ENCODE results near the gene SPP1.
"Not testable (repeated sequence)": the region's sequence is repeated elsewhere in the genome, so short reads cannot be mapped to it uniquely, and the experiment has no call there.

Gene SPP1

DNA sequence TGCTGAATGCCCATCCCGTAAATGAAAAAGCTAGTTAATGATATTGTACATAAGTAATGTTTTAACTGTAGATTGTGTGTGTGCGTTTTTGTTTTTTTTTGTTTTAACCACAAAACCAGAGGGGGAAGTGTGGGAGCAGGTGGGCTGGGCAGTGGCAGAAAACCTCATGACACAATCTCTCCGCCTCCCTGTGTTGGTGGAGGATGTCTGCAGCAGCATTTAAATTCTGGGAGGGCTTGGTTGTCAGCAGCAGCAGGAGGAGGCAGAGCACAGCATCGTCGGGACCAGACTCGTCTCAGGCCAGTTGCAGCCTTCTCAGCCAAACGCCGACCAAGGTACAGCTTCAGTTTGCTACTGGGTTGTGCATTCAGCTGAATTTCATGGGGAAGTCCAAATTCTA lies at the start of gene SPP1:
TSS of gene SPP1 (plus strand) at position 249 of the 400 bp plus-strand sequence. CDS start 1,182 bp downstream, outside the sequence.
- DNase-seq (ENCODE audit: low read depth in 3 of 3): peak in 2 of 3 donors; percentile 9

- DNase-seq (ENCODE audit: low read depth in 3 of 3): no peak
Measured at GRCh38 chr4:87926554-87927098, 48.9 kb upstream of the SPP1 start.

- no peak for DNase-seq (ENCODE audit: low read depth in 3 of 3)
Measured at GRCh38 chr4:87930629-87931028, 44.9 kb upstream of the SPP1 start.

DNA sequence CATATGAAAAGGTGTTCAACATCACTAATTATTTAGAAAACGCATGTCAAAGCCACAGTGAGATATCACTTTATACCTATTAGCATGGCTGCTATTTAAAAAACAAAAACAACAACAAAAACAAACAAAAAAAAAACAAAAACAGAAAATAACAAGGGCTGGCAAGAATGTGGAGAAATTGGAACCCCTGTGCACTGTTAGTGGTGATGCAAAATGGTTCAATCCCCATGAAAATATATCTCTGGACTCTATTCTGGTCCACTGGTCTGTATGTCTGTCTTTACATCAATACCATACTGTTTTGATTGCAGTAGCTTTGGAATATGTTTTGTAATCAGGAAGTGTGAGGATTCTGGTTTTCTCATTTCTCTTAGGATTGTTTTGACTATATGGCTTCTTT lies 43.6 kb upstream of the SPP1 start:
- no peak for DNase-seq (ENCODE audit: low read depth in 3 of 3)

- no peak for DNase-seq (ENCODE audit: low read depth in 3 of 3)
Measured at GRCh38 chr4:87932718-87933141, 42.8 kb upstream of the SPP1 start.

DNA sequence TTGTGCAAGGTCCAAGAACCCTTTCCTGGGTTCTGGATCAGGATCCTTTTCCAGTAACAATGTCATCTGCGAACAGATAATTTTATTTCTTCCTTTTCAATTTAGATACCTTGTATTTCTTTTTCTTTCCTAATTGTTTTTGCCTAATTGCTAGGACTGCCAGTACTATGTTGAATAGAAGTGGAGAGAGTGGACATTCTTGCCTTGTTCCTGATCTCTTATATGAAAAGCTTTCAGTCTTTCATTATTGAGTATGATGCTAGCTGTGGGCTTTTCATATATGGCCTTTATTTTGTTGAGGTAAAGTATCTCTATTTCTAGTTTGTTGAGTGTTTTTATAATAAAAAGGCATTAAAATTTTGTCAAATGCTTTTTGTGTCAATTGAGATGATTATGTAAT lies 42.2 kb upstream of the SPP1 start:
- DNase-seq (ENCODE audit: low read depth in 3 of 3): no peak

GRCh38 chr4:87934157-87934704 lies 41.3 kb upstream of the SPP1 start:
- DNase-seq (ENCODE audit: low read depth in 3 of 3): no peak

GRCh38 chr4:87934973-87935372 lies 40.5 kb upstream of the SPP1 start:
- DNase-seq (ENCODE audit: low read depth in 3 of 3): no peak

DNA sequence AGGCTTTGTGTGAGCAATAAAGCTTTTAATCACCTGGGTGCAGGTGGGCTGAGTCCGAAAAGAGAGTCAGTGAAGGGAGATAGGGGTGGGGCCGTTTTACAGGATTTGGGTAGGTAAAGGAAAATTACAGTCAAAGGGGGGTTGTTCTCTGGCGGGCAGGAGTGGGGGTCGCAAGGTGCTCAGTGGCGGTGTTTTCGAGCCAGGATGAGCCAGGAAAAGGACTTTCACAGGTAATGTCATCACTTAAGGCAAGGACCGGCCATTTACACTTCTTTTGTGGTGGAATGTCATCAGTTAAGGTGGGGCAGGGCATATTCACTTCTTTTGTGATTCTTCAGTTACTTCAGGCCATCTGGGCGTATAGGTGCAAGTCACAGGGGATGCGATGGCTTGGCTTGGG lies 39.6 kb upstream of the SPP1 start:
- DNase-seq (ENCODE audit: low read depth in 3 of 3): not testable (repeated sequence)

DNA sequence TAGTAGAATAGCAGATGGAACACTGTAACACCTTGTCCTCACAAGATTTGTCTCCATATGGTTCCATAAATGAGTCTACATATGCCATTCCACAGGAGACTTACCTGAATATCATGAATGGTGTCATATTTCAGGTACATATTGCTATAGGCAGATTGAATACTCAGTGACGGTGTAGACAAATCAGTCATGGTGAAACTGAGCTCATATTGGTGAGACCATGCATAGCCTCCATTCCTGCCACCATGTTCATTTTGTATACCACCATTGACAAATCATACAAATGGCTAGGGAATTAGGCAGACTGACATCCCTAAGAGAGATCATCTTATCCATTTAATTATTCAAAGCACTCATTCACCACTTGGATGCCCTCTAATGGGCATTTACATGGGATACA lies 38.0 kb upstream of the SPP1 start:
- no peak for DNase-seq (ENCODE audit: low read depth in 3 of 3)

DNA sequence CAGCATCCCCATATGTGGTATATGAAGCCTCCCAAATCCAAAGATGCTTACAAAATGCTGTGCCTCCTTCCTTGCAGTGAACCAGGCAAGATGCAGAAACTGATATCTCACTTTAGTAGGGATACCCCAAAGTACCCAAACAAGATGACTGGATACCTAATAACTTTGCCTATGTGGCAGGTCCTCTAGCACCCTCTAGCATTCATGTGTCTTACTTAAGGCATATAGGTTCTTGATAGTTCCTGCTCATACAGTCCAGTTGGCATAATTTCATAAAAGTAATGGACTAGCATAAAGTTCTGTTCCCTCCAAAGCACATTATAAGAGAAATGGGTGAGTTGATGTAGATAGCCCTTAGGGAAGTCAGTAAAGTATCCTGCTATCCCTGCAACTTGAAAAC lies 36.8 kb upstream of the SPP1 start:
- DNase-seq (ENCODE audit: low read depth in 3 of 3): no peak

GRCh38 chr4:87939978-87940690 lies 35.4 kb upstream of the SPP1 start:
- no peak for DNase-seq (ENCODE audit: low read depth in 3 of 3)

DNA sequence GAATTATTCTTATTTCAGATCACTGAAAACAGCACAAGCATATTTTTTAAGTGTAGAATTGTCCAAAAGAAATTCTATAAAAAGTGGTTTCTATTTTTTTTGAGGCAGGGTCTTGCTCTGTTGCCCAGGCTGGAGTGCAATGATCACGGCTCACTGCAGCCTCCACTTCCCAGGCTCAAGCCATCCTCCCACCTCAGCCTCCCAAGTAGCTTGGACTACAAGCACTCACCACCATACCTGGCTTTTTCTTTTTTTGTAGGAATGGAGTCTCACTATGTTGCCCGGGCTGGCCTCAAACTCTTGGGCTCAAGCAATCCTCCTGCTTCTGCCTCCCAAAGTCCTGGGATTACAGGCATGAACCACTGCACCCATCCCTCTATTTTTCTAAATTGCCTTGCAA lies 34.7 kb upstream of the SPP1 start:
- DNase-seq (ENCODE audit: low read depth in 3 of 3): not testable (repeated sequence)

DNA sequence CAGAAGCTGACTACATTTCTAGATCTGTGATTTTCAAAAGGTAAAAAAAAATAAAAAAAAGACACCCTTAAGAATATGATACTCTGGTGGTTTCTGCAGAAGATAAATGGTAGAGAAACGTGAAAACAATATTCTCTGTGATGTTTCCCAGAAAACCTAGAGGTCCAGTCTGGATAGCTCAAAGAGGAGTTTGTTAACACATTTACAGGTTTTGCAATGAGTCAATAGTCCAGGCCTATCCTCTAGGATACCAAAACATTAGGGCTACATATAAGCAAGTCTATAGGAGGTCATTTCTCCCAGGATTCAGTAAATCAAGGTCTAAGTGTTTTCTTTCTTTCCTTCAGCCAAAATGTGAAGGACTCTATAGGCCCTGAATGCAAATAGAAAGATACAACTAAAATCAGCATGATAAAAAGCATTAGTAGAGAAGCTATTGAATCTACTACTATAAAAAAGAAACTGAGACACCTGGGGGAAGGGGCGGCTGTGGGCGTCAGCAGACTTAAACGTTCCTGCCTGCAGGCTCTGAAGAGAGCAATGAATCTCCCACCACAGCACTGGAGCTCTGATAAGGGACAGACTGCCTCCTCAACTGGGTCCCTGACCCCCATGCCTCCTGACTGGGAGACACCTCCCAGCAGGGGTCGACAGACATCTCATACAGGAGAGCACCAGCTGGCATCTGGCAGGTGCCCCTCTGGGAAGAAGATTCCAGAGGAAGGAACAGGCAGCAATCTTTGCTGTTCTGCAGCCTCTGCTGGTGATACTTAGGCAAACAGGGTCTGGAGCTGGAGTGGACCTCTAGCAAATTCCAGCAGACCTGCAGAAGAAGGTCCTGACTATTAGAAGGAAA lies 33.7 kb upstream of the SPP1 start:
- no peak for DNase-seq (ENCODE audit: low read depth in 3 of 3)

DNA sequence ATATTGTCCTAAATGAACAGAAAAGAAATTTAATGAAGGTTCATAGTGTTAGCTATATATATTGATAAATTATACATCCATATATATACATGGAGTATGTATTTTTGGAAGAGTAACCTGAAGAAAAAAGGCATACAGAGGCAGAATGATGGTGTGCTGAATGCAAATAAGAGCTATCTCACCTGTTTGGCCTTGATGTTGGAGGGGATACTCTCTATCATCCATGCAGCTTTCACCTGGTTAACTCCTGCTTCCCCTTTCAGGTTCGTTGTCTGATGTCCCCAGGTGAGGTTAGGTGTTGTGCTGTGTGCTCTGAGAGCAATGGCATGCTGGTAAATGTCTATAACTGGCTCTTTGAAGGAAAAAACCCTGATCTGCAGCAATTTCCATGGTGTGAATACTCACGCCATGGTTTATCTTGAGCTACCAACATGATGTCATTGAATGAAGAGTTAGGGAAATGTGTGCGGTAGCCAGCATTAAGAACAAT lies 31.8 kb upstream of the SPP1 start:
- DNase-seq (ENCODE audit: low read depth in 3 of 3): no peak

- no peak for DNase-seq (ENCODE audit: low read depth in 3 of 3)
Measured at GRCh38 chr4:87944967-87945366, 30.5 kb upstream of the SPP1 start.

- DNase-seq (ENCODE audit: low read depth in 3 of 3): no peak
Measured at GRCh38 chr4:87946766-87947165, 28.7 kb upstream of the SPP1 start.

DNA sequence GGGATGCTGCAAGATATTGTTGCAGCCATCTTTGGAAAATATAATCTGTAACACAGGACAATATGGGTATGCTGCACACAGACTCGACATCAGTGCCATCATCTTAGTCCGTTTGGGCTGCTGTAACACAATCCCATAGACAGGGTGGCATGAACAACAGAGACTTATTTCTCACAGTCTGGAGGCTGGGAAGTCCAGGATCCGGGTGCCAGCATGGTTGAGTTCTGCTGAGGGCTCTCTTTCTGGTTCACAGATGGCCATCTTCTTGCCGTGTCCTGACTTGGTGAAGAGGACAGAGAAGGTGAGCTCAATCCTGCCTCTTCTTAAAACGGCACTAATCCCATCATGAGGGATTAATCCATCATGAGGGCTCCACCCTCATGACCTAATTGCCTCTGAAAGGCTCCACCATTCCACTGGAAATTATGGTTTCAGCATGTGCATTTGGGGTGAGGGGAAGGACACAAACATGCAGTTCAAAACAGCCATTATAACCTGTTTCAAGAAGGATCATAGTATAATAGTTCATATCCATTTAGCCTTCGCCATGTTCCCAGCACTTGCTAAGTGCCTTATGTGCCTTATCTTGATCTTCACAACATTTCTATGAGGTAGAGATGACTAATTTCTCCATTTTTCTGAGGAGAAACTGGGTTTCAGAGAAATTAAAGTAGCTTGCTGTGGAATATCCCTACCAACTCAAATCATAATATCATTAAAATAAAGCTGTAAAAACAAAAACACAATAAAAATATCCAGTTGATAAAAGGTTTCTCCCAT lies 27.9 kb upstream of the SPP1 start:
- no peak for DNase-seq (ENCODE audit: low read depth in 3 of 3)

- no peak for DNase-seq (ENCODE audit: low read depth in 3 of 3)
Measured at GRCh38 chr4:87949961-87950360, 25.6 kb upstream of the SPP1 start.

- DNase-seq (ENCODE audit: low read depth in 3 of 3): no peak
Measured at GRCh38 chr4:87950493-87950892, 25.0 kb upstream of the SPP1 start.

DNA sequence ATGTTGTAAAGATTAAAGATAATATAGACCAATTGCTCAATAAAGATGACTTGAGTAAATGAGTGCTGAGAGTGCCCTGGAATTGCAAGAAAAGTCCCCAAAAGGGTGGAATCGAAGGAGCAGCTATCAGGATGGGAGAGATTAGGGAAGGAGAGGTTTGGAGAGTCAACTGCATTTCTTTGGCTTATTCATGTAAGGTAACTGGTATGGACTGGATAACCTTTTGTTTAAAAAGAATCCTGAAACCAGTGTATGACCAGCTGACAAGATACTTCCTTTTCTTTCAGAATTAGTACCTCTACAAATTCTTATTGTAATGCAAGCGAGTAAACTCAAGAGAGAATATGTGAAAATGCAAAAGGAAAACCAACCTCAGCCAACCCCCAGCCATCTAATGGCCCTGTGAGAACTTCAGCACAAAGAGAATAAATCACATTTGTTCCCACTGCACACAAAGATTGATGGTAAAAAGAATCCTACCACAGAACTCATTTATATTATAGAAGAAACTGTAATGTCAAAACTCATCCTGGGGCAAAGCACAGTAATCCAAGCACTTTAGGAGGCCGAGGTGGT lies 24.5 kb upstream of the SPP1 start:
- no peak for DNase-seq (ENCODE audit: low read depth in 3 of 3)
